ENCODE results near the gene PRR18.

DNA sequence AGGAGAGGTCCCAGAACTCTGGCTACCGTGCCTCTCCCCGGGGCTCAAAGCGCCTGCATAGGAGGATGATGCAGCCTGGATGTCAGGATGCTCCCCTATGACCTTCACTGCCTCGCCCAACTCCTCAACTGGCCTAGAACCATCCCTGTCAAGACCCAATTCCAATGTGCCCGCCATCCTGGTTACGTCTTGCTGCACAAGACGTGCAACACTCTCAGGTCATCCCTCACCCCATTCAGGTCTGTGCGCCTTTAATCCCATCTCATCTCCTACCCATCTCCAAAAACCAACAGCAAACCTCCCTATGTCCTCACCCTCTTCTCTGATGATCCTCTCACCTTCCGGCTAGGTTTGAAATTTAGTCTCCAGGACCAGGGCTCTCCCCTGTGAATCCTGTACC is 30.7 kb upstream of the PRR18 start:
- TF ChIP-seq GATA3 (IDR thresholded peaks at IDR 0.05; ENCODE audit: low read depth, low read length) (no peak), GATA2 (IDR thresholded peaks at IDR 0.05; ENCODE audit: low read depth, low read length) (no peak)
